Amniotic stem cell (primary cell): ENCODE measurements around the gene PPP2R2C.

Experiments
- DNase-seq: peaks from one replicate; lab custom pipeline; 2025; lab: John Stamatoyannopoulos, UW

PPP2R2C gene

GRCh38 chr4:6282314-6282771 lies 190.1 kb downstream of the PPP2R2C start:
- no peak for DNase-seq

- no peak for DNase-seq
Measured at GRCh38 chr4:6281436-6282313, 190.7 kb downstream of the PPP2R2C start.

- no peak for DNase-seq
Measured at GRCh38 chr4:6280365-6280996, 191.9 kb downstream of the PPP2R2C start.

- DNase-seq = no peak
Measured at GRCh38 chr4:6279582-6280289, 192.7 kb downstream of the PPP2R2C start.

DNA sequence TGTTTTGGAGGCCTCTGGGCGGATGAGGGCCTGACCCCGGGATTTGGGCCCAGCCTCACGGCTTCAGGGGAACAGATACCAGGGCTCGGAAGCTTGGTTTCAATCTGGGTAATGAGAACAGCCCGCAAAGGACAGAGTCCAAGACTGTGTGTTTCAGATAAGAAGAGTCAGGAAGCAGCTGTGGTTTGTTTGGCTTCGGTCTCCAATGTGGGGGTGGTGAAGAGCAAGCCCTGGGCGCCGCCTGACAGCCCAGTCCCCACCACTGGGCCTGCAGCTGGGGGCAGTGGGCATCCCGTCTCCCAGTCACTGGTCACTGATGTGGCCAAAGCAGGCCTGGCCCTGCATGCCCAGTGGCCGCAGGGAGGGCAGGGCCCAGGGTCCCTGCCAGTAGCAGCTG lies 193.6 kb downstream of the PPP2R2C start:
- DNase-seq = no peak

GRCh38 chr4:6277935-6278800 lies 194.2 kb downstream of the PPP2R2C start:
- no peak for DNase-seq

GRCh38 chr4:6277139-6277802 lies 195.1 kb downstream of the PPP2R2C start:
- no peak for DNase-seq

DNA sequence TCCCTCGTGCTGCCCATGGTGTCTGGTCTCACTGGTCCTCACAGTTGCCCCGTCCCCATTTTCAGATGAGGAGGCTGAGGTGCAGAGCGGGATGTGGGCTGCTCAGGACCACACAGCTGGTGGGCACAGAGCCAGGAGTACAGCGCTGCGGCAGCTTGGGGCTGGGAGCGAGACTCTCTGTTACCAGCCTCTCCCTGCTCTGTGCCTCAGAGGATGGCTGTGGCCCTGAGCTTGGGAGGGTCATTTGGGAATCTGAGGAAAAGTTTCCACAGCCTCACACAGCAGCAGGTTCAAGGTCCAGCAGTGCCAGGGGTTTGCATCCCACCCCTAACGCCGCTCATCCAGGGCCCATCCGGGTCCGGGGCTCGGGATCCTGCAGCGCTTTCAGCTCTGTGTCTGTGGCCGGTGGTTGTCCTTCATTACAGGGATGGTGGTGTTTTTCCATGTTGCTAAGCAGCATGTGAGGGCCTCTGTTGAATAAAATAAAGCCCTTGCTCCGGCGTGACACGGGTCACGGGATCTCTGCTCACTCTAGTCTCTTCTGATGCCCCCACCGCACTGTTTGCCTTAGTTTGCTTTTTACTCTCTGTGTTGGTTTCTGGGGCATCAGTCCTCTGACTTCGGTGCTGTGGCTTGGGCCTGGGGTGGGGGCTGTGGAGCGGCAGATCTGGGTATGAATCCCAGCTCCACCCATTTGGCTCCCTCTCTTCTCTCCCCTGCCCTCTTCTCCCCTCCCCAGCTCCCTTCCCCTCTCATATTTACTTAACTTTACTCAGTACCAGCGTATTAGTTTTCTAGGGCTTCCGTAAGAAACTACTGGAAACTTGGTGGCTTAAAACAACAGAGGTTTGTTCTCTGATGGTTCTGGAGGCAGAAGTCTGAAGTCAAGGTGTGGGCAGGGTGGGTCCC lies 196.3 kb downstream of the PPP2R2C start:
- no peak for DNase-seq

- no peak for DNase-seq
Measured at GRCh38 chr4:6275351-6275750, 197.1 kb downstream of the PPP2R2C start.

GRCh38 chr4:6273661-6273990 lies 198.8 kb downstream of the PPP2R2C start:
- no peak for DNase-seq

DNA sequence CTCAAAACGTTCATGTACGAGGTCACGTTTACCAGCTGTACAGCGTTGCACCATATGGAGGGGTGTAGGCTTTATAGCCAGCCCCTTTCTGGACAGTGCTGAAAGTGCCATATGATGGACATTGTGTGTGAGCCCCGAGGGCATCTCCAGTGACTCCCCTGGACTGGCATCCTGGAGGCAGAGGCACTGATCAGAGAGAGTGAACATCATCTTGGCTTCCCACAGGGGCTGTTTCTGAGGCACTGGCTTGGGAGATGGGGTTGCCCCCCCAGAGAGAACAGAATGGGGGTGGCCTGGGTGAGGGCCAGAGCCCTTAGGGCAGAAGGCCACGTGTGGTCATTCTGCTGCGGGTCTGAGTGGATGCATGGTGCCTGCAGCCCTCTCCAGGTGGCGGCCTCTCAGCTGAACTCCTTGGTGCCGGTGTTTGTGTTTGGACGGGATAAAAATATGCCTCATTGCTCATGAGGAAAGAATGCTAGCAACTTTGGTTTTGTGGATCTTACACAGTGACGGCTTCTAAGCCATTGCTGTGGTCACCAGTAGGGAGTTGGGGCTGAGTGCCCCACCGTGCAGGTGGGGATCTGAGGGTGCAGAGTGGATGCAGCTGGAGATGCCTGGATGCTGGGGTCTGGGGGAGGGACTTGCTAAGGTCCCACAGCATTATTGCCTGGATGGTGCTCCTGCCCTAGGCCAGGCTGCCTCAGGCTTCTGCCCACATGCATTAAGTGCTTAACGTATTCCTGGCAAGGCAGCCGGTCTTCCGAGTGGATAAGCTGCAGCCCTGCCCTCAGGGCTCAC lies 199.4 kb downstream of the PPP2R2C start:
- peak; percentile 68 for DNase-seq

DNA sequence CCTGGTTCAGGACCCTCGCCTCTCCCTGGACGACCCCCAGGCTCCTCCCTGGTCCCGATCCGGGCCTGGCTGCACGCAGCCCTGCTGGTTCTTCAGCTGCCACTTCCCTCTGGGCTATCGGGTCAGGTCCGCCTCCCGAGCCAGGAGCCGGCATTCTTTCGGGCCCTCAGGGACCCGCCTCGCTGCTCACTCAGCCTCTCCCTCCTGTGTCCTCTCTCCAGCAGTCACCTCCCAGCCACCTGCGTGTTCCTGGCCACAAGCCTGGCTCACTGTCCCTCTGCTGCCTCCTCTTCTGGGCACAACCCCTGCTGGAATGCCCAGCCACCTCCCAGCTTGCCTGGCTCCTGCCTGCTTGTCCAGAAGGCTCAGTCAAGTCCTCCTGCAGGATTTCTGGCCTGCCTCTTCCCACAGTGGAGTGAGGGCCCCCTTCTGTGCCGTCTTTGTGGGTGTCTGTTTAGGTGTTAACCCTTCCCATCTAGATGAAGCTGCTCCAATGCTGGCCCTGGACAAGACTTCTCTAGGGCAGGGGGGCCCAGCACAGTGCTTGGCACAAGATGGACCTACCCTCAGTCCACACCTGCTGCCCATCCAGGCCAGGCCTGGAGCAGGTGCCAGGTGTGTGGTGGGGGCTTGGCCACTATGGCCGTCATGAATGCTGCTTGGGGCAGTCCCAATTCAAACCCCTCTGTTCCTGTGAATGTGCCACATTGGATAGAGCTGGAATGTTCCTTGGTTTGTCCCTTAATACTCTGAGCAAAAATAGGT lies 200.5 kb downstream of the PPP2R2C start:
- no peak for DNase-seq

- no peak for DNase-seq
Measured at GRCh38 chr4:6271206-6271605, 201.2 kb downstream of the PPP2R2C start.

GRCh38 chr4:6270636-6271121 lies 201.7 kb downstream of the PPP2R2C start:
- DNase-seq = no peak
